ENCODE measurements around the gene ZXDC. TPM values are rescaled to one million over a fixed set of nuclear protein-coding genes. Genes with fewer than 3 reads are reported as not detected.

ZXDC gene
- total RNA-seq, 1 donor from 2014 or later = 31.8 TPM

DNA sequence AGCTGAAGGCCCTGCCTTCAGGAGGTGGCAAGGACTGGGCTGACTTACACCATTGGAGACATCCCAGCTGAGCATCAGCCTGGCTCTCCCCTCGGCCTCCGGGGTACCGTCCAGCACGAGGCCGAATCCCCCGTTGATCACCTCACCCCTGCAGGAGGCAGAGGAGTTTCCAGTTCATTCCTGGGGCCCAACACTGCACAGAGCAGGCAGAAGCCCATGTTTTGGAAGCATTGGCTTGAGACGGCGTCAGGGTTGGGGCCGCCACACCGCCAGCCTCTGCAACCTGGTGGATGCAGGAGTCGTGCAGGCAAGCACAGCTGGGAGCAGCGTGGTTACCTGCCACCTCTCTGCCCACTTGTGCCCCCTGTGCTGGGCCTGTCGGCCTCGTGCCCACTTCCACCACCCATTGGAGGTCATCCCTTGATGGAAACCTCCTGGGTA, 7.7 kb upstream of the ZXDC start:
- TF ChIP-seq, protein P1, sequence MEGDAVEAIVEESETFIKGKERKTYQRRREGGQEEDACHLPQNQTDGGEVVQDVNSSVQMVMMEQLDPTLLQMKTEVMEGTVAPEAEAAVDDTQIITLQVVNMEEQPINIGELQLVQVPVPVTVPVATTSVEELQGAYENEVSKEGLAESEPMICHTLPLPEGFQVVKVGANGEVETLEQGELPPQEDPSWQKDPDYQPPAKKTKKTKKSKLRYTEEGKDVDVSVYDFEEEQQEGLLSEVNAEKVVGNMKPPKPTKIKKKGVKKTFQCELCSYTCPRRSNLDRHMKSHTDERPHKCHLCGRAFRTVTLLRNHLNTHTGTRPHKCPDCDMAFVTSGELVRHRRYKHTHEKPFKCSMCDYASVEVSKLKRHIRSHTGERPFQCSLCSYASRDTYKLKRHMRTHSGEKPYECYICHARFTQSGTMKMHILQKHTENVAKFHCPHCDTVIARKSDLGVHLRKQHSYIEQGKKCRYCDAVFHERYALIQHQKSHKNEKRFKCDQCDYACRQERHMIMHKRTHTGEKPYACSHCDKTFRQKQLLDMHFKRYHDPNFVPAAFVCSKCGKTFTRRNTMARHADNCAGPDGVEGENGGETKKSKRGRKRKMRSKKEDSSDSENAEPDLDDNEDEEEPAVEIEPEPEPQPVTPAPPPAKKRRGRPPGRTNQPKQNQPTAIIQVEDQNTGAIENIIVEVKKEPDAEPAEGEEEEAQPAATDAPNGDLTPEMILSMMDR (IDR thresholded peaks at IDR 0.05) = no peak

DNA sequence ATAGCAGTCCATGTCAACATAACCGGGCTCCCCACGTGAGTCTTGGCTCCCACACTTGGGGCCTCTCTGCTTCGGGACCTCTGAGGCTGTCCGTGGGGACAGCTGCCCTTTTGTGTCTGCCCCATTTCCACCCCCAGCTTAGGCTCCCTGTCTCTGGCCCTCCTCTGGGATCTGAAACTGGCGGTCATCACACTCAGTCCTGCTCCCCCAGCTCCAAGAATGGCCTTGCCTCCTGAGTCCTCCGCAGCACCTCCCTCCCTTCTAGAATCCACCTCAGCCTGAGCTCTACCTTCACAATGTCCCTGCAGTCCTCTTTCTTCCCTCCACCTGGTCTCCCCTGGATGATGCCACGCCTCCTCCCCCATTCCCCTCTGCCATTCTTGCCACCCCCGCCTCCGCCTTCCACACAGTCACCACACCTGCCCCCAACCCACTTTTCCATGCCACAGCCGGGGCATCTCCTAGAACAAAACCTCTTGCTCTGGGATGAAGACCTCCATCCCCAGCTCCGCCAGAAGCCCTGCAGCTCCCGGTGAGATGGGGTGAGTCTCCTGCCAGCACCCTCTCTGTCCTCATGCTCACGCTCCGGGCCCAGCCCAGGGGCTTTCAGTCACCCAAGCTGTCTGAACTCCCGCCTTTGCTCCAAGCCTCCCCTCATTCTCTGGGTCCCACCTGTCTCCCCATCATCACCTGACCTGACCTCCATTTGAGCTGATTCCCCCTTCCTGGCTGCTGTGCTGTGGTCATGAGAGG, 7.0 kb upstream of the ZXDC start:
- Mint-ChIP-seq H3K4me1 (ENCODE audit: unreplicated experiment) (peaks cover 19% of the 10 kb centered on the region), H3K9me3 (ENCODE audit: unreplicated experiment) (no peaks in the 10 kb centered on the region), H3K36me3 (ENCODE audit: unreplicated experiment) (no peaks in the 10 kb centered on the region), H3K4me3 (ENCODE audit: unreplicated experiment) (no peak overlapping the region), H3K27ac (ENCODE audit: unreplicated experiment) (no peak overlapping the region), H3K27me3 (ENCODE audit: unreplicated experiment) (no peaks in the 10 kb centered on the region)
- TF ChIP-seq, protein P1 (IDR thresholded peaks at IDR 0.05) = no peak
- no peak for DNase-seq (ENCODE audit: extremely low spot score, unreplicated experiment)

More for the DNA sequence above, 7.7 kb upstream of the ZXDC start:
- Mint-ChIP-seq H3K4me3 (ENCODE audit: unreplicated experiment) (no peak overlapping the region), H3K9me3 (ENCODE audit: unreplicated experiment) (no peaks in the 10 kb centered on the region), H3K36me3 (ENCODE audit: unreplicated experiment) (no peaks in the 10 kb centered on the region), H3K4me1 (ENCODE audit: unreplicated experiment) (peaks cover 19% of the 10 kb centered on the region), H3K27ac (ENCODE audit: unreplicated experiment) (no peak overlapping the region), H3K27me3 (ENCODE audit: unreplicated experiment) (no peaks in the 10 kb centered on the region)
- DNase-seq (ENCODE audit: extremely low spot score, unreplicated experiment) = no peak

- Mint-ChIP-seq H3K4me3 (ENCODE audit: unreplicated experiment) (no peak overlapping the region), H3K27me3 (ENCODE audit: unreplicated experiment) (no peaks in the 10 kb centered on the region), H3K4me1 (ENCODE audit: unreplicated experiment) (peaks cover 16% of the 10 kb centered on the region), H3K27ac (ENCODE audit: unreplicated experiment) (no peak overlapping the region), H3K36me3 (ENCODE audit: unreplicated experiment) (no peaks in the 10 kb centered on the region), H3K9me3 (ENCODE audit: unreplicated experiment) (no peaks in the 10 kb centered on the region)
- no peak for DNase-seq (ENCODE audit: extremely low spot score, unreplicated experiment)
- TF ChIP-seq, protein P1 (IDR thresholded peaks at IDR 0.05) = no peak
Measured at GRCh38 chr3:126481808-126482502, 6.3 kb upstream of the ZXDC start.

DNA sequence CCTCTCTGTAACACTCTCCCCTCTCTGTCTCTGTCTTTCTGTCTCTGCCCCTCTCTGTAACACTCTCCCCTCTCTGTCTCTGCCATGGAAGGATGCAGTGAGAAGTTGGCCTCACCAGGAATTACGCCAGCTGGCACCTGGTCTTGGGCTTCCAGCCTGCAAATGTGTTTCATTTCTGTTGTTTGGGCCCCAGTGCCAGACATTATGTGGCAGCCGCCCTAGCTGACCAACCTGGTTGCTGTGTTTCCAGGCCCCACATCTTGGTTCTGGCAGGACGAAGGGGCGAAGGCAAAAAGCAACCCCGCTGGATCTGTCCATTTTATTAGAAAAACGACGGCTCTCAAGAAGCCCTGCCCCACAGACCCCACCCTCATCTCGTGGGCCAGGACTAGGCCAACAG, 5.2 kb upstream of the ZXDC start:
- no peaks in the 10 kb centered on the region for H3K36me3 Mint-ChIP-seq (ENCODE audit: unreplicated experiment)
- H3K4me3 Mint-ChIP-seq (ENCODE audit: unreplicated experiment) = no peak overlapping the region
- TF ChIP-seq, protein P1 (IDR thresholded peaks at IDR 0.05) = no peak
- no peaks in the 10 kb centered on the region for H3K9me3 Mint-ChIP-seq (ENCODE audit: unreplicated experiment)
- DNase-seq (ENCODE audit: extremely low spot score, unreplicated experiment) = no peak
- no peaks in the 10 kb centered on the region for H3K27me3 Mint-ChIP-seq (ENCODE audit: unreplicated experiment)
- peaks cover 14% of the 10 kb centered on the region for H3K4me1 Mint-ChIP-seq (ENCODE audit: unreplicated experiment)
- H3K27ac Mint-ChIP-seq (ENCODE audit: unreplicated experiment) = no peak overlapping the region

DNA sequence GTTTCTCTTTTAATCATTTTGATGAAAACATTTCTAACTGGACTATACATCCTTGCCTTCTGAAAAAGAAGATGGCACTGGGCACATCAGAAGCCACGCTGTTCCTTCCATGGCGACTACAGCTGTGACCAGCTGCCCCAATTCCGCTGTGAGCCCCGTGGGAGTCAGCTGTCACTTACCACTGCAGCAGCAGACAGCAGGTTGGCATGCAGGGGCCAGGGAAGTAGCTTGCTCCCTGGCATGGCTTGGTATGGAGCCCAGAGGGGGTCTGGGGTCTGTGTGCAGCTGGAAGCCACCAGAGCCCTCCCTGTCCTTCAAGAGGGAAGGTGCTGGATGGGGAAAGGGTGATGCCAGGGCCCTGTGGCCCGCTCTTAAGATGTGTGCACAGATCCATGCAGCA, 4.5 kb upstream of the ZXDC start:
- H3K4me1 Mint-ChIP-seq (ENCODE audit: unreplicated experiment) = peaks cover 14% of the 10 kb centered on the region
- no peaks in the 10 kb centered on the region for H3K27me3 Mint-ChIP-seq (ENCODE audit: unreplicated experiment)
- H3K36me3 Mint-ChIP-seq (ENCODE audit: unreplicated experiment) = no peaks in the 10 kb centered on the region

More for the DNA sequence above, 4.5 kb upstream of the ZXDC start:
- TF ChIP-seq, protein P1 (IDR thresholded peaks at IDR 0.05) = no peak
- no peak overlapping the region for H3K4me3 Mint-ChIP-seq (ENCODE audit: unreplicated experiment)
- no peak overlapping the region for H3K27ac Mint-ChIP-seq (ENCODE audit: unreplicated experiment)
- no peaks in the 10 kb centered on the region for H3K9me3 Mint-ChIP-seq (ENCODE audit: unreplicated experiment)
- DNase-seq (ENCODE audit: extremely low spot score, unreplicated experiment) = no peak

All from osteocyte (in vitro differentiated cells).